Lung (tissue), 12 donors: ENCODE results near the gene EML1. TPM values are rescaled to one million over a fixed set of nuclear protein-coding genes. Genes with fewer than 3 reads are reported as not detected.

Experiments
- ATAC-seq: fragments of 200-7000 bp; cut with Tn5 transposase; one replicate; pipeline ENCODE4 v1.9.1; 2020; ENCODE audit warnings: moderate number of reproducible peaks; ENCODE audit not compliant: insufficient read depth, low FRiP score
- DNase-seq, 3 donors: peaks; one replicate each; pipeline ENCODE4 v3.0.0-alpha.2; 2013 to 2017
- H3K27ac ChIP-seq, 2 donors: one replicate each; pipeline ENCODE4 v1.5.1; 2013; ENCODE audit warnings: mild to moderate bottlenecking in 2 of 2, moderate library complexity in 2 of 2, control low read depth in 1 of 2, inconsistent platforms in 1 of 2, low read depth in 1 of 2, low read length in 1 of 2
- H3K27me3 ChIP-seq, 3 donors: one replicate each; pipeline ENCODE4 v1.5.1; 2013; ENCODE audit warnings: low read length in 2 of 3; ENCODE audit not compliant: control insufficient read depth in 3 of 3, insufficient read depth in 3 of 3
- H3K36me3 ChIP-seq, 4 donors: one replicate each; pipeline ENCODE4 v1.5.1; 2013; ENCODE audit warnings: low read length in 4 of 4, mild to moderate bottlenecking in 1 of 4, moderate library complexity in 1 of 4; ENCODE audit not compliant: control insufficient read depth in 4 of 4, insufficient read depth in 4 of 4
- H3K4me1 ChIP-seq, 5 donors: one replicate each; pipeline ENCODE4 v1.5.1; 2013; ENCODE audit warnings: low read length in 5 of 5, mild to moderate bottlenecking in 2 of 5, moderate library complexity in 1 of 5; ENCODE audit not compliant: control insufficient read depth in 5 of 5, insufficient read depth in 5 of 5
- H3K4me3 ChIP-seq: one replicate; pipeline ENCODE4 v1.5.1; 2013; ENCODE audit warnings: mild to moderate bottlenecking, control low read depth, moderate library complexity
- H3K9ac ChIP-seq, 2 donors: one replicate each; pipeline ENCODE4 v1.5.1; 2013; ENCODE audit warnings: low read length in 2 of 2, control low read depth in 1 of 2; ENCODE audit not compliant: insufficient read depth in 1 of 2
- H3K9me3 ChIP-seq, 4 donors: one replicate each; pipeline ENCODE4 v1.5.1; 2013; ENCODE audit warnings: low read length in 3 of 4, mild to moderate bottlenecking in 1 of 4, moderate library complexity in 1 of 4; ENCODE audit not compliant: control insufficient read depth in 4 of 4, insufficient read depth in 3 of 4
- CTCF ChIP-seq: IDR thresholded peaks from 2 replicates; pipeline ENCODE4 v1.5.1; 2012; ENCODE audit warnings: mild to moderate bottlenecking; ENCODE audit errors: control extremely low read depth, extremely low read depth
- WGBS, 2 donors: extraction: QIAGEN DNeasy Blood & Tissue Kit; methylation state at CpG; one replicate each; pipeline ENCODE4 v1.1.7; 2013; 5-methylcytosine and 5-hydroxymethylcytosine counted together
- polyA plus RNA-seq, 2 donors: library from polyadenylated mRNA; stranded (reverse); fragments of 200-250 nt; gene quantifications; one replicate each; pipeline ENCODE4 v1.2.1, GENCODE V29; 2013
- total RNA-seq, 2 donors: library from RNA; depleted of rRNA in 1 of 2; stranded (reverse); fragments of >200 nt in 1 of 2; gene quantifications; one replicate each; pipeline ENCODE4 v1.2.1, GENCODE V29; 2014 to 2021
- donor health status: control.
- donor health status: control.
- donor health status: Bipolar disorder and iron deficiency.
- donor health status: healthy.
- donor health status: DM: yes; HTN: yes; CAD: no.

EML1 gene
- total and polyA plus RNA-seq, 4 donors, result 6.7 to 88.0 (median 22.8) TPM

DNA sequence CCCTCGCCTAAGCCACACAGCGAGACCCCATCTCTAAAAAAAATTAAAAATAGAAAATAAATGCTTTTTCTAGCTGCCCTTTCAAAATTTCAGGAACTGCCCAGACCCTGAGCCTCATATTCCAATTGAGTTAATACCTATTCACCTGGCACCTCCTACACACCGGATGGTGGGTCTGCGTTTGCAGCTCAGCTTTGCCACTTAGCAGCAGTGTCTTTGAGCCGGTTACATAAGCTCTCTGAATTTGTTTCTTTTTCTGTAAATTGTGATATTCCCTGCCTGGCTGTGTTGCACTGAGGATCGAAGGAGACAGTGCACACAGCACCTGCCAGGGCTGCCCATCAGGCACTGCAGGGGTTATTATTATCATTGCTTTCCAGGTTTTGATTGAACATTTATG, 125.6 kb downstream of the EML1 start:
- no peak for TF ChIP-seq CTCF
- 87 to 97% methylated on average over 6 of the region's 6 CpGs for WGBS, 2 donors
- Histone ChIP-seq H3K27ac (no peak overlapping the region), H3K9me3 (peaks cover 0 to 3% (median 0%) of the 10 kb centered on the region in 4 donors), H3K4me1 (no peaks in the 10 kb centered on the region), H3K36me3 (peaks cover 15 to 20% (median 17%) of the 10 kb centered on the region in 4 donors), H3K27me3 (no peaks in the 10 kb centered on the region), H3K9ac (no peak overlapping the region), H3K4me3 (no peak overlapping the region)
- no peak for DNase-seq
- no peak for ATAC-seq

- Histone ChIP-seq H3K4me3 (no peak overlapping the region), H3K4me1 (no peaks in the 10 kb centered on the region), H3K9ac (no peak overlapping the region), H3K9me3 (no peaks in the 10 kb centered on the region), H3K36me3 (peaks cover 7 to 15% (median 11%) of the 10 kb centered on the region in 4 donors), H3K27ac (no peak overlapping the region), H3K27me3 (no peaks in the 10 kb centered on the region)
- 97% methylated on average over 4 of the region's 4 CpGs for WGBS, 2 donors
- DNase-seq (no peak), ATAC-seq (no peak)
- no peak for TF ChIP-seq CTCF
Measured at GRCh38 chr14:99921425-99921824, 128.2 kb downstream of the EML1 start.

GRCh38 chr14:99924379-99924778, 131.2 kb downstream of the EML1 start:
- TF ChIP-seq CTCF, result no peak
- Histone ChIP-seq H3K9ac (no peak overlapping the region), H3K9me3 (no peaks in the 10 kb centered on the region), H3K27me3 (no peaks in the 10 kb centered on the region), H3K27ac (no peak overlapping the region), H3K4me1 (no peaks in the 10 kb centered on the region), H3K36me3 (peaks cover 2 to 10% (median 9%) of the 10 kb centered on the region in 4 donors), H3K4me3 (no peak overlapping the region)
- ATAC-seq (no peak), DNase-seq (no peak)
- 60 to 74% methylated on average over 1 of the region's 1 CpG for WGBS, 2 donors

GRCh38 chr14:99925471-99925870, 132.3 kb downstream of the EML1 start:
- Histone ChIP-seq H3K27ac (no peak overlapping the region), H3K27me3 (no peaks in the 10 kb centered on the region), H3K9ac (no peak overlapping the region), H3K4me3 (no peak overlapping the region), H3K36me3 (peaks cover 2 to 11% (median 9%) of the 10 kb centered on the region in 4 donors), H3K9me3 (no peaks in the 10 kb centered on the region), H3K4me1 (no peaks in the 10 kb centered on the region)
- ATAC-seq (no peak), DNase-seq (no peak)
- TF ChIP-seq CTCF, result no peak
- WGBS, 2 donors, result 97% methylated on average over 7 of the region's 7 CpGs
